Brain microvascular endothelial cell (primary cell): ENCODE data around the gene PRC1.

Experiments used
- DNase-seq: peaks from one replicate; pipeline ENCODE4 v3.0.0-alpha.2; 2020
- H3K27ac ChIP-seq: fragments of 250-450 bp; sonication (Bioruptor Pico); 2 replicates; pipeline ENCODE4 v1.5.1; 2020; ENCODE audit warnings: mild to moderate bottlenecking, moderate library complexity
- H3K27me3 ChIP-seq: fragments of 250-450 bp; sonication (Bioruptor Pico); replicated peaks from 2 replicates; pipeline ENCODE4 v1.5.1; 2020; ENCODE audit warnings: mild to moderate bottlenecking
- H3K36me3 ChIP-seq: fragments of 250-450 bp; sonication (Bioruptor Pico); replicated peaks from 2 replicates; pipeline ENCODE4 v1.5.1; 2020; ENCODE audit warnings: mild to moderate bottlenecking
- H3K4me3 ChIP-seq: 2 replicates; pipeline ENCODE4 v1.5.1; 2011; ENCODE audit warnings: low read depth, mild to moderate bottlenecking, control low read depth, low read length, moderate library complexity
- in situ Hi-C: cut with HindIII; loops from 2 replicates; pipeline ENCODE4 v1.10.0; 2017; ENCODE audit warnings: low sequenced_read_pairs, low pct_ligation_motif_present
- TF ChIP-seq, protein P1 (sequence below): IDR thresholded peaks from 2 replicates; pipeline ENCODE4 v1.5.1; 2011; ENCODE audit warnings: low read depth, mild to moderate bottlenecking, moderate library complexity, low read length, control low read depth, inconsistent platforms; ENCODE audit errors: missing control alignments

Gene PRC1

GRCh38 chr15:90921887-90922286 lies 72.4 kb downstream of the PRC1 start:
- Histone ChIP-seq H3K4me3 (no peak overlapping the region), H3K36me3 (peaks cover 23% of the 10 kb centered on the region), H3K27ac (no peak overlapping the region), H3K27me3 (no peaks in the 10 kb centered on the region)
- in situ Hi-C loops, result no loop called here
- no peak for DNase-seq
- TF ChIP-seq, protein P1, sequence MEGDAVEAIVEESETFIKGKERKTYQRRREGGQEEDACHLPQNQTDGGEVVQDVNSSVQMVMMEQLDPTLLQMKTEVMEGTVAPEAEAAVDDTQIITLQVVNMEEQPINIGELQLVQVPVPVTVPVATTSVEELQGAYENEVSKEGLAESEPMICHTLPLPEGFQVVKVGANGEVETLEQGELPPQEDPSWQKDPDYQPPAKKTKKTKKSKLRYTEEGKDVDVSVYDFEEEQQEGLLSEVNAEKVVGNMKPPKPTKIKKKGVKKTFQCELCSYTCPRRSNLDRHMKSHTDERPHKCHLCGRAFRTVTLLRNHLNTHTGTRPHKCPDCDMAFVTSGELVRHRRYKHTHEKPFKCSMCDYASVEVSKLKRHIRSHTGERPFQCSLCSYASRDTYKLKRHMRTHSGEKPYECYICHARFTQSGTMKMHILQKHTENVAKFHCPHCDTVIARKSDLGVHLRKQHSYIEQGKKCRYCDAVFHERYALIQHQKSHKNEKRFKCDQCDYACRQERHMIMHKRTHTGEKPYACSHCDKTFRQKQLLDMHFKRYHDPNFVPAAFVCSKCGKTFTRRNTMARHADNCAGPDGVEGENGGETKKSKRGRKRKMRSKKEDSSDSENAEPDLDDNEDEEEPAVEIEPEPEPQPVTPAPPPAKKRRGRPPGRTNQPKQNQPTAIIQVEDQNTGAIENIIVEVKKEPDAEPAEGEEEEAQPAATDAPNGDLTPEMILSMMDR, result no peak

- in situ Hi-C loops, result no loop called here
- no peak overlapping the region for H3K27ac ChIP-seq
- H3K27me3 ChIP-seq, result no peaks in the 10 kb centered on the region
- no peak overlapping the region for H3K4me3 ChIP-seq
- DNase-seq, result no peak
- H3K36me3 ChIP-seq, result peaks cover 32% of the 10 kb centered on the region
- TF ChIP-seq, protein P1, result no peak
Measured at GRCh38 chr15:90918835-90919234, 75.5 kb downstream of the PRC1 start.

DNA sequence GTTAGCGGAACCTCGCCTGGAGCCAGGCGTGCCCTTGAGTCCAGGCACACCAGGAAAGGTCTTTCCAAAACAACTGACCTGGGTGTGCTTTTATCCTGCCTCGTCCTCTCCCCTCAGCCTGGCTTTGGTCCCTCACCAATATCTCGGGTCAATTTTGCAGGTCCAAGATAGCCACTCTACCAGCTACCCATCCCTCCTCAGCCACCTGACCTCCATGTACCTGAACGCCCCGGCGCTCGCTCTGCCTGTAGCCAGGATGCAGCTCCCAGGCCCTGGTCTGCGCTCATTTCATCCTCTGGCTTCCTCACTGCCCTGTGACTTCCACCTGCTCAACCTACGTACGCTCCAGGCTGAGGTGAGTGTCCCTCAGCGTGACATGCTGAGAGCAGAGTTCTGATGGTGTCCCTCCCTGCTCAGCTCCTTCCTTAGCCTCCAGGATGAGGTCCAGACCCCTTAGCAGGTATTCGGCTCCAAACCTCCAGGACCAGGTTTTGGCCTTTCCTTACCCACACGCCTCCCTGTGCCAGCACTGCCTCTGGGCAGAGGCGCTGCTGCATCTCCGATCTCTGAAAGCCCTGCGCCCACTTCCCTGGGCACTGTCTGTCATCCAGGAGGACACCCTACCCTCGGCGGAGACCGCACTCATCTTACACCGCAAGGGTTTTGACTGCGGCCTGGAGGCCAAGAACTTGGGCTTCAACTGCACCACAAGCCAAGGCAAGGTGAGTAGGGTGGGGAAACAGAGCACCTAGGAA lies 76.1 kb downstream of the PRC1 start:
- Histone ChIP-seq H3K4me3 (no peak overlapping the region), H3K27me3 (no peaks in the 10 kb centered on the region), H3K36me3 (peaks cover 36% of the 10 kb centered on the region), H3K27ac (no peak overlapping the region)
- in situ Hi-C loops, result no loop called here
- DNase-seq, result no peak
- TF ChIP-seq, protein P1, result no peak

DNA sequence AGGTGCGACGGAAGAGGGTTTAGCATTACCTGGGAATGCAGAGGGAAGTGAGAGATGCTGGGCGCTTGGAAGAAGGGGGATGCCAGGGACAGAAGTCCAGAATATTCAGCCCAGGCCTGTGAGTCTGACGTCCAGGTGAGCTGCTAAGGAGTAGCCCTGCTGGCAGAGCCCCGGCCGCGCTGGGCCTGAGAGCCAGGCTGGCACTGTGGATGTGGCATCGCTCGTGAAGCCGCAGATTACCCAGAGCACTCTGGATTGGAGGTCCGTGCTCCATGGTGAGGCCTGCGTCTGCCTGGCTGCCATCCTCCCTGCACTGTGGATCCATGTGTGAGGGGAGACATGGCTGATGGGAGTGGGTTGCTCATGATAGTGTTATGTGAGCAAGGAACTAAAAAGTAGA lies 76.8 kb downstream of the PRC1 start:
- no peak overlapping the region for H3K4me3 ChIP-seq
- no peak for DNase-seq
- H3K27me3 ChIP-seq, result no peaks in the 10 kb centered on the region
- TF ChIP-seq, protein P1, result no peak
- peaks cover 37% of the 10 kb centered on the region for H3K36me3 ChIP-seq
- in situ Hi-C loops, result no loop called here
- no peak overlapping the region for H3K27ac ChIP-seq

GRCh38 chr15:90916461-90916860 lies 77.9 kb downstream of the PRC1 start:
- H3K27ac ChIP-seq, result no peak overlapping the region
- TF ChIP-seq, protein P1, result no peak
- no peaks in the 10 kb centered on the region for H3K27me3 ChIP-seq
- in situ Hi-C loops, result no loop called here
- no peak for DNase-seq
- no peak overlapping the region for H3K4me3 ChIP-seq
- H3K36me3 ChIP-seq, result peaks cover 44% of the 10 kb centered on the region
